ENCODE measurements around the gene ECEL1. TPM values are rescaled to one million over a fixed set of nuclear protein-coding genes. Genes with fewer than 3 reads are reported as not detected.

ECEL1 gene
- polyA plus RNA-seq, 4 donors = 0.38 to 1.7 TPM; not detected in 2

DNA sequence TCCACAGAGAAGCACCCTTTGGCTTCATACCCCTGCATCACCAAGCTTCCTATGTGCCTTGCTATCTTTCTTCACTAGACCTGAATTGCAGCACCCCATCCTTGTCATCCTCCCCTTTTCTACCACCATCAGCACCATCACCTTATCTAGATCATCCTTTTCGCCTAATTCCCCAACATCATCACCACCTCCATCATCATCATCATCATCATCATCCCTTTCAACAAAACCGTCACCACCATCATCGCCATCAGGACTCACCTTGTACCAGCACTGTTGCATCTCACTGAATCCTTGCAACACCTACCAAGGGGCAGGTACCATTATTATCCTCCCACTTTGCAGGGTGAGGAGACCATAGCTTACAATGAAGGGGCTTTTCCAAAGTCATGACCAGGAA, 10.8 kb upstream of the ECEL1 start:
- H3K4me3 ChIP-seq (ENCODE audit: low read depth in 1 of 3, low read length in 3 of 3) = no peak overlapping the region

DNA sequence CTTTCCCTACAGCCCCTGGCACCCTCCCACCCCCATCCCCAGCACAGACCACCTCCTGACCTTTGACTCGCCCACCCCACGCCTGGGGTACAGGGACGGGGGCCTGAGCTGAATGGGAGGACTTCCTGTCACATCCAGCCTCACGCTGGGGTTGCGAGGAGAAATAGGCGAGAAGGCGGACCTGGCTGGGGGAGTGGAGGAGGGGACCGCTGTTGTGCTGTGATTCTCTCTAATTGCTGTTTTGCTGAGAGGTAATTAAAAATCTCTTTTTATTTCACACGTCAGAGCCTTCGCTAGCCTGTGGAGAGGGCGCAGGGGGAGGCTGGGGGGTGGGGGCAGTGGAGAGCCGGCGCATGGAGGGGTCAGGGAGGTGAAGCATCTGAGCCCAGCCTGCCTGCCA, 9.7 kb upstream of the ECEL1 start:
- FAIRE-seq (no peak), DNase-seq (no peak)
- Histone ChIP-seq H3K36me3 (ENCODE audit: control insufficient read depth in 3 of 3, insufficient read depth in 2 of 3, low read depth in 1 of 3, low read length in 3 of 3) (no peaks in the 10 kb centered on the region), H3K27ac (ENCODE audit: low read depth in 1 of 3, low read length in 2 of 3) (no peak overlapping the region), H3K4me1 (ENCODE audit: control insufficient read depth in 3 of 3, insufficient read depth in 2 of 3, low read depth in 1 of 3, low read length in 2 of 3) (peaks cover 0 to 10% (median 0%) of the 10 kb centered on the region in 3 donors), H3K4me3 (ENCODE audit: low read depth in 1 of 3, low read length in 3 of 3) (no peak overlapping the region), H3K9me3 (ENCODE audit: control insufficient read depth in 2 of 2, insufficient read depth in 1 of 2, low read depth in 1 of 2, low read length in 1 of 2) (no peaks in the 10 kb centered on the region), H3K27me3 (ENCODE audit: control insufficient read depth in 3 of 3, insufficient read depth in 3 of 3, low read length in 3 of 3) (peaks cover 0 to 13% (median 4%) of the 10 kb centered on the region in 3 donors)
- 80 to 83% (median 80%) methylated on average over 10 to 13 of the region's 13 CpGs for WGBS, 3 donors

More for the DNA sequence above, 10.8 kb upstream of the ECEL1 start:
- Histone ChIP-seq H3K4me1 (ENCODE audit: control insufficient read depth in 3 of 3, insufficient read depth in 2 of 3, low read depth in 1 of 3, low read length in 2 of 3) (peaks cover 0 to 19% (median 0%) of the 10 kb centered on the region in 3 donors), H3K36me3 (ENCODE audit: control insufficient read depth in 3 of 3, insufficient read depth in 2 of 3, low read depth in 1 of 3, low read length in 3 of 3) (no peaks in the 10 kb centered on the region), H3K27ac (ENCODE audit: low read depth in 1 of 3, low read length in 2 of 3) (no peak overlapping the region), H3K27me3 (ENCODE audit: control insufficient read depth in 3 of 3, insufficient read depth in 3 of 3, low read length in 3 of 3) (peaks cover 0 to 20% (median 4%) of the 10 kb centered on the region in 3 donors), H3K9me3 (ENCODE audit: control insufficient read depth in 2 of 2, insufficient read depth in 1 of 2, low read depth in 1 of 2, low read length in 1 of 2) (no peaks in the 10 kb centered on the region)
- 87 to 93% (median 89%) methylated on average over 3 of the region's 3 CpGs for WGBS, 3 donors
- FAIRE-seq (no peak), DNase-seq (no peak)

DNA sequence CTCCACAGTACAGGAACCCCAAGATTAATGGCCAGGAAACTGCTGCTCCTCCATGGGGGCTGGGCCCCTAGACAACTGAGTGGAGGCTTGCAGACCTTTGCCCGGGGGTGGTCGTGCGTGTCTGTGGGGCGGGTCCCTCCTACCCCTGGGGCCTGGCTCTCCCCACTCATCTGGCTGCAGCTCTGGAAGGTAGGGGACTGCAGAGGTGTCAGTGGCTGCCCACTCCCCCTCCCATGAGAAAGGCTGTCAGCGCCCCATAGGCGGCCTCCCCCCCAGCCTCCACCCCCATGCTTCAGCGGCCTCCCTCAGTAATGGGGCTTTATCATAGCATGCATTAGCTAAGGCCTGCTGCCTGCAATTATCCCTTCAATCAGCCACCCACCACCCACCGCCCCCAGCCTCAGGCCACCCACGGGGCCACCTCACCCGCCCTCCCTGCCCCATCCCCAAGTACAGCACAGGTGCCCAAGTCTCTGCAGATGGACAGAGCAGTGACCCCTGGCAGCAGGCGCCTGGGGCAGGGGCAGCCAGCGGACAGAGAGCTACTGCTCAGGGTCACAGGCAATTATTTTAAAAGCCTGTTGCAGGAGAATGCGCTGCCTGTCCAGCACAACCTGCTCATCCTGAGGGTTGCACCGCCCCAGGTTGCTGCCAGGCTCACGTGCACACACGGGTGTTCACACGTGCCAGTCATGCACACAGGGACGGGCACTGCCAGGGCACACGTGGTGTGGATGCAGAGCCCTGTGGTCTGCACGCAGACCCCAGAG, 9.1 kb upstream of the ECEL1 start:
- Histone ChIP-seq H3K4me1 (ENCODE audit: control insufficient read depth in 3 of 3, insufficient read depth in 2 of 3, low read depth in 1 of 3, low read length in 2 of 3) (peaks cover 0 to 5% (median 0%) of the 10 kb centered on the region in 3 donors), H3K4me3 (ENCODE audit: low read depth in 1 of 3, low read length in 3 of 3) (no peak overlapping the region), H3K36me3 (ENCODE audit: control insufficient read depth in 3 of 3, insufficient read depth in 2 of 3, low read depth in 1 of 3, low read length in 3 of 3) (no peaks in the 10 kb centered on the region), H3K27me3 (ENCODE audit: control insufficient read depth in 3 of 3, insufficient read depth in 3 of 3, low read length in 3 of 3) (peaks cover 0 to 8% (median 4%) of the 10 kb centered on the region in 3 donors), H3K27ac (ENCODE audit: low read depth in 1 of 3, low read length in 2 of 3) (no peak overlapping the region), H3K9me3 (ENCODE audit: control insufficient read depth in 2 of 2, insufficient read depth in 1 of 2, low read depth in 1 of 2, low read length in 1 of 2) (no peaks in the 10 kb centered on the region)
- FAIRE-seq (no peak), DNase-seq (no peak)
- WGBS, 3 donors = 73 to 78% (median 75%) methylated on average over 19 to 20 of the region's 20 CpGs

DNA sequence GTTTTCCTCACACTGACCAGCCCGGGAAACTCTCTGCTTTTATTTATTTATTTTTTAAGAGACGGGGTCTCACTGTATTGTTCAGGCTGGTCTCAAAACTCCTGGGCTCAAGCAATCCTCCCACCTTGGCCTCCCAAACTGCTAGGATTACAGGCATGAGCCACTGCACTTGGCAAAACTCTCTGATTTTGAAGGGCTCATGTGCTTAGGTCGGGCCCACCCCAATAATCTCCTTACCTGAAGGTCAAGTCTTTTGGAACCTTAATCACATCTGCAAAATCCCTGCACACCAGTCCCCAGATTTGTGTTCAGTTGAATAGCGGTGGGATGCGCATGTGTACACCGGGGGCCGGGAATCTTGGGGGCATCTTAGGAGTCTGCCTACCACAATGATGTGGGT, 7.7 kb upstream of the ECEL1 start:
- H3K27me3 ChIP-seq (ENCODE audit: control insufficient read depth in 3 of 3, insufficient read depth in 3 of 3, low read length in 3 of 3) = peaks cover 0 to 4% (median 0%) of the 10 kb centered on the region in 3 donors
- H3K4me3 ChIP-seq (ENCODE audit: low read depth in 1 of 3, low read length in 3 of 3) = no peak overlapping the region
- no peak for DNase-seq
- no peaks in the 10 kb centered on the region for H3K4me1 ChIP-seq (ENCODE audit: control insufficient read depth in 3 of 3, insufficient read depth in 2 of 3, low read depth in 1 of 3, low read length in 2 of 3)
- no peak for FAIRE-seq
- no peaks in the 10 kb centered on the region for H3K9me3 ChIP-seq (ENCODE audit: control insufficient read depth in 2 of 2, insufficient read depth in 1 of 2, low read depth in 1 of 2, low read length in 1 of 2)
- 84 to 92% (median 89%) methylated on average over 7 of the region's 7 CpGs for WGBS, 3 donors
- H3K36me3 ChIP-seq (ENCODE audit: control insufficient read depth in 3 of 3, insufficient read depth in 2 of 3, low read depth in 1 of 3, low read length in 3 of 3) = no peaks in the 10 kb centered on the region
- no peak overlapping the region for H3K27ac ChIP-seq (ENCODE audit: low read depth in 1 of 3, low read length in 2 of 3)

DNA sequence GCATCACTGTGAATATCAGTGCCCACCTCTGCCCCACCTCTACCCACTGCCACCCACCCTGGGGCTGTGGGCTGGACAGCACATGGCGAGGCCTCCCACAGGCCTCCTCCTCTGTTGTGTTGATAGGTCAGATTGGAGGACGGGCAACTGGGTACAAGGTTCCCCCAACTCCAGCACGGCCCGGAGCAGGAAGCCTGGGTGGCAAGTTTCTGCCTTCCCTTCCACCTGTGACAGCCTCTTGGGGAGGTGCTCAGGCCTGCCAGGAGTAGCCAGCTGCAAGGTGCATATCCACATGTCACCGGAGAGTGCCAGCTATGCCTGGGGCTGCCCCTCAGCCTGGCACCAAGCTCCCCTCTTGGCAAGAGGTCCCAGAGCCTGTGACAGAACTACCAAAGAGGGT, 6.9 kb upstream of the ECEL1 start:
- FAIRE-seq = no peak

DNA sequence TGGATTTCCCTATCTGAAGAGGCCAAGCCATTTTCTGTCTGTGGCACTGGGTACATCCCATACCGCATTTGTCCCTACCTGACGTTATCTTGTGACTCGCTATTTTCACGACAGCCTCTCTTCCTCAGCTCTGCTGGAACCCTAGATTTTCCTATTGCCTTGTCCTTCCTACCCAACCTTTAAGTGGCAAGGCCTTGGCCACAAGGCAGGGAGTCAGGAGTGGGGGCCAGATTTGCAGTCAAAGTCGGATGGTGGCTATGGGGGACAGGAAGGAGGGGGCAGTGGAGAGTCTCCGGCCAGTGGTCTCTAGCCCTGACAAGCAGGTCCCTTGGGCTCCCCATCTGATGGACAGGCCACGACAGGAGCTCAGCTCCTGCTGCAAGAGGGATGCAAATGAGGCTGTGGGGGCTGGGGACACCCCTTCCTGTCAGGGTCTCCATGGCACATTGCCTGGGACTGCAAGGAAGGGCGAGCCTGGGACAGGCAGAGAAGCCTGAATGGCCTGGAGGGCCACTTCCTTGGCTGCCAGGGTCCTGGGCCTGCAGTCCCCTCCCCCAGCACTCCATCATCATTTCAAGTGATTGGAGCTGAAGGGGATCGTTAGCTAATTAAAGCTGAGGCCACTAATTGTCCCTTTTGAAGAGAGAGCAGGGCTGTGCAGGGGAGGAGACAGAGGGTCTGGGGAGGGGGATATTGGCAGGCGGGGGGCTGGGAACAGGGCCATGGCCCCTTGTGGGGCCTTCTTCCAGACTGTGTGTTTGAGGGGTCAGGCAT, 6.3 kb upstream of the ECEL1 start:
- Histone ChIP-seq H3K9me3 (ENCODE audit: control insufficient read depth in 2 of 2, insufficient read depth in 1 of 2, low read depth in 1 of 2, low read length in 1 of 2) (no peaks in the 10 kb centered on the region), H3K27ac (ENCODE audit: low read depth in 1 of 3, low read length in 2 of 3) (no peak overlapping the region), H3K36me3 (ENCODE audit: control insufficient read depth in 3 of 3, insufficient read depth in 2 of 3, low read depth in 1 of 3, low read length in 3 of 3) (no peaks in the 10 kb centered on the region), H3K27me3 (ENCODE audit: control insufficient read depth in 3 of 3, insufficient read depth in 3 of 3, low read length in 3 of 3) (peaks cover 0 to 18% (median 1%) of the 10 kb centered on the region in 3 donors), H3K4me3 (ENCODE audit: low read depth in 1 of 3, low read length in 3 of 3) (no peak overlapping the region), H3K4me1 (ENCODE audit: control insufficient read depth in 3 of 3, insufficient read depth in 2 of 3, low read depth in 1 of 3, low read length in 2 of 3) (no peaks in the 10 kb centered on the region)
- no peak for DNase-seq
- FAIRE-seq = no peak
- 75 to 82% (median 77%) methylated on average over 10 of the region's 10 CpGs for WGBS, 3 donors

More for the DNA sequence above, 6.9 kb upstream of the ECEL1 start:
- H3K27ac ChIP-seq (ENCODE audit: low read depth in 1 of 3, low read length in 2 of 3) = no peak overlapping the region
- WGBS, 3 donors = 73 to 82% (median 77%) methylated on average over 5 of the region's 5 CpGs
- peaks cover 0 to 11% (median 0%) of the 10 kb centered on the region in 3 donors for H3K27me3 ChIP-seq (ENCODE audit: control insufficient read depth in 3 of 3, insufficient read depth in 3 of 3, low read length in 3 of 3)
- DNase-seq = no peak
- no peaks in the 10 kb centered on the region for H3K9me3 ChIP-seq (ENCODE audit: control insufficient read depth in 2 of 2, insufficient read depth in 1 of 2, low read depth in 1 of 2, low read length in 1 of 2)
- no peaks in the 10 kb centered on the region for H3K4me1 ChIP-seq (ENCODE audit: control insufficient read depth in 3 of 3, insufficient read depth in 2 of 3, low read depth in 1 of 3, low read length in 2 of 3)
- no peaks in the 10 kb centered on the region for H3K36me3 ChIP-seq (ENCODE audit: control insufficient read depth in 3 of 3, insufficient read depth in 2 of 3, low read depth in 1 of 3, low read length in 3 of 3)
- H3K4me3 ChIP-seq (ENCODE audit: low read depth in 1 of 3, low read length in 3 of 3) = no peak overlapping the region

DNA sequence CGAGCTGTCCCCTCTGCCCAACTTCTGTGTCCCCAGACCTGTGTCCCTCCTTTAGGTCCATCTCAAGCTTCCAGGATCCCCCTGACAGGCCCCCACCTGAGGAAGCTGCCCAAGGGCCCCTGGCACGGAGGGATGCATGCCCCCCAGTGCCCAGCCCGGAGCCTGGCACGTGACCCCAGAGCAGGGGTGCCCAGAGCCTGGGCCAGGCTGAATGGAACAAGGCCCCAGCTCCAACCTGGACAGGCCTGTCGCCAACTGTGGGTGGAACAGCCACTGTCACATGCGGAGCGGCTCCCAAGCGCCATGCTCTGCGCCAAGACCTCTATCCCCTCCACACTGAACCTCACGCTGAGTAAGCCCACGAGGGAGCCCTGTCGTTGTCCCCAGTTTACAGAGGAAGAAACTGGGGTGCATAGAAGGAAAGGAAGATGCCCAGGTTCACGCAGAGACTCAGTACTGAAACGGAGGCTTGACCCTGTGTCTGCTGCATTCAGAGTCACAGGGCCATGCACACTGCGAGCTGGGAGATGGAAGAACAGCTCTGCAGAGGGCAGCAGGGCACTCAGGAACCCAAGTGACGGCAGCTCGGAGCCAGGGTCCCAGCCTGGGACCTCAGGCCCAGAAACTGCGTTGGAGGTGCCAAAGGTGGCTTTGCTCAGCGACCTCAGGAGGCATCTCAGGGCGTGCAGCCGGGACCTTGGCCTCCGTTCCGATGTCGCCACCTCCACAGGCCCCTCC, 5.5 kb upstream of the ECEL1 start:
- FAIRE-seq = no peak
- DNase-seq = no peak
- Histone ChIP-seq H3K9me3 (ENCODE audit: control insufficient read depth in 2 of 2, insufficient read depth in 1 of 2, low read depth in 1 of 2, low read length in 1 of 2) (no peaks in the 10 kb centered on the region), H3K4me1 (ENCODE audit: control insufficient read depth in 3 of 3, insufficient read depth in 2 of 3, low read depth in 1 of 3, low read length in 2 of 3) (no peaks in the 10 kb centered on the region), H3K27ac (ENCODE audit: low read depth in 1 of 3, low read length in 2 of 3) (no peak overlapping the region), H3K27me3 (ENCODE audit: control insufficient read depth in 3 of 3, insufficient read depth in 3 of 3, low read length in 3 of 3) (peaks cover 5 to 25% (median 8%) of the 10 kb centered on the region in 3 donors), H3K4me3 (ENCODE audit: low read depth in 1 of 3, low read length in 3 of 3) (no peak overlapping the region), H3K36me3 (ENCODE audit: control insufficient read depth in 3 of 3, insufficient read depth in 2 of 3, low read depth in 1 of 3, low read length in 3 of 3) (no peaks in the 10 kb centered on the region)
- WGBS, 3 donors = 77 to 89% (median 84%) methylated on average over 24 of the region's 24 CpGs

DNA sequence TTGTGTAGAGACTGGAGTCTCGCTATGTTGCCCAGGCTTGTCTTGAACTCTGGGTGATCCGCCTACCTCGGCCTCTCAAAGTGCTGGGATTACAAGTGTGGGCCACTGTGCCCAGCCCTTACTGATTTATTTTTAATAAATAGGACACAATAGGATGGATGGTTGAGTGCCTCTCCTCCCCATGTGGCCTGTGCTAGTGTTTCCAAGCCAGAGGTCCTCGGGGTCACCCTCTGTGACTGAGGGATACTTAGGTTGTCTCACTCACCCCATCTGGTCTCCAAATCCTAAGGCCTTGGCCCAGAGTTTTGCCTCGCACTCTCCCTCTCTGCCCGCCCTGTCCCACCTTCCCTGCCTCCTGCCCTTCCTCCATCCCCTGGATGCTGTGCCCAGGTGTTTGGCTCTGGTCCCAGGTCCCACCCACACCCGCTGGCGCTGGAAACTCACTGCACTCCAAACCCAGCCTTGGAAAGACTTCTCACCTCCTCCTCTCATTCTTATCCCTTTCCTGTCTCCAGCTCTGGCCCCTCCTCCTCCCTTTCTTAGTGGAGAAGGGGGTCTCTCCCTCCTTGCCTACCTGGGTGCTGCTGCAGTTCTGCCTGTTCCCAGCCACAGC, 4.7 kb upstream of the ECEL1 start:
- Histone ChIP-seq H3K36me3 (ENCODE audit: control insufficient read depth in 3 of 3, insufficient read depth in 2 of 3, low read depth in 1 of 3, low read length in 3 of 3) (no peaks in the 10 kb centered on the region), H3K27me3 (ENCODE audit: control insufficient read depth in 3 of 3, insufficient read depth in 3 of 3, low read length in 3 of 3) (peaks cover 8 to 29% (median 12%) of the 10 kb centered on the region in 3 donors), H3K27ac (ENCODE audit: low read depth in 1 of 3, low read length in 2 of 3) (no peak overlapping the region), H3K4me1 (ENCODE audit: control insufficient read depth in 3 of 3, insufficient read depth in 2 of 3, low read depth in 1 of 3, low read length in 2 of 3) (no peaks in the 10 kb centered on the region), H3K4me3 (ENCODE audit: low read depth in 1 of 3, low read length in 3 of 3) (no peak overlapping the region), H3K9me3 (ENCODE audit: control insufficient read depth in 2 of 2, insufficient read depth in 1 of 2, low read depth in 1 of 2, low read length in 1 of 2) (no peaks in the 10 kb centered on the region)
- 60 to 71% (median 68%) methylated on average over 8 of the region's 8 CpGs for WGBS, 3 donors
- FAIRE-seq (no peak), DNase-seq (no peak)
